Stimulated activated effector memory CD8-positive, alpha-beta T cell treated with anti-CD3 and anti-CD28 coated beads, Interleukin-12 subunit alpha, Interleukin-12 subunit beta, amount 100 ng/mL, for 72 hours (primary cell): Measurements from ENCODE around the gene CPN1.

Experiments used
- ATAC-seq: fragments of 150-1000 bp; cut with Tn5 transposase; 2 replicates; pipeline ENCODE4 v1.10.0; 2021
- DNase-seq, 2 donors: peaks; one replicate each; pipeline ENCODE4 v3.0.0; 2021 to 2022; ENCODE audit warnings: low spot score in 2 of 2
- H3K27ac Mint-ChIP-seq: one replicate; pipeline ENCODE4 v1.8.0; 2022; ENCODE audit warnings: mild to moderate bottlenecking, mixed read lengths
- H3K36me3 Mint-ChIP-seq: one replicate; pipeline ENCODE4 v1.8.0; 2022; ENCODE audit warnings: mild to moderate bottlenecking, mixed read lengths
- H3K4me1 Mint-ChIP-seq: one replicate; pipeline ENCODE4 v1.8.0; 2022; ENCODE audit warnings: mixed read lengths
- H3K4me3 Mint-ChIP-seq: one replicate; pipeline ENCODE4 v1.8.0; 2022; ENCODE audit warnings: mild to moderate bottlenecking, mixed read lengths
- H3K9me3 Mint-ChIP-seq: one replicate; pipeline ENCODE4 v1.8.0; 2022; ENCODE audit warnings: mixed read lengths

CPN1 gene

GRCh38 chr10:100053686-100054460 is 27.8 kb downstream of the CPN1 start:
- no peak for ATAC-seq
- Mint-ChIP-seq H3K4me3 (no peak overlapping the region), H3K9me3 (no peaks in the 10 kb centered on the region), H3K4me1 (no peaks in the 10 kb centered on the region), H3K27ac (no peak overlapping the region), H3K36me3 (no peaks in the 10 kb centered on the region)
- DNase-seq = no peak

GRCh38 chr10:100046021-100046486 is 35.6 kb downstream of the CPN1 start:
- no peak overlapping the region for H3K4me3 Mint-ChIP-seq
- no peaks in the 10 kb centered on the region for H3K4me1 Mint-ChIP-seq
- DNase-seq (peak; percentile 78 to 88), ATAC-seq (peak; percentile 76)
- H3K27ac Mint-ChIP-seq = no peak overlapping the region
- no peaks in the 10 kb centered on the region for H3K9me3 Mint-ChIP-seq
- H3K36me3 Mint-ChIP-seq = no peaks in the 10 kb centered on the region

- Mint-ChIP-seq H3K4me1 (no peaks in the 10 kb centered on the region), H3K4me3 (no peak overlapping the region), H3K9me3 (no peaks in the 10 kb centered on the region), H3K27ac (no peak overlapping the region), H3K36me3 (no peaks in the 10 kb centered on the region)
- ATAC-seq (no peak), DNase-seq (no peak)
Measured at GRCh38 chr10:100045592-100045991, 36.1 kb downstream of the CPN1 start.

- no peak for ATAC-seq
- H3K4me3 Mint-ChIP-seq = no peak overlapping the region
- no peak for DNase-seq
- H3K4me1 Mint-ChIP-seq = no peaks in the 10 kb centered on the region
- H3K9me3 Mint-ChIP-seq = no peaks in the 10 kb centered on the region
- H3K36me3 Mint-ChIP-seq = no peaks in the 10 kb centered on the region
- H3K27ac Mint-ChIP-seq = peak overlapping the region; percentile 29
Measured at GRCh38 chr10:100043796-100044195, 37.9 kb downstream of the CPN1 start.

- Mint-ChIP-seq H3K9me3 (no peaks in the 10 kb centered on the region), H3K27ac (peak overlapping the region; percentile 29), H3K4me1 (no peaks in the 10 kb centered on the region), H3K36me3 (no peaks in the 10 kb centered on the region), H3K4me3 (no peak overlapping the region)
- DNase-seq = no peak
- peak; percentile 76 for ATAC-seq
Measured at GRCh38 chr10:100043344-100043743, 38.3 kb downstream of the CPN1 start.

- H3K27ac Mint-ChIP-seq = no peak overlapping the region
- DNase-seq (no peak), ATAC-seq (no peak)
- no peaks in the 10 kb centered on the region for H3K9me3 Mint-ChIP-seq
- H3K4me1 Mint-ChIP-seq = no peaks in the 10 kb centered on the region
- H3K4me3 Mint-ChIP-seq = no peak overlapping the region
- H3K36me3 Mint-ChIP-seq = no peaks in the 10 kb centered on the region
Measured at GRCh38 chr10:100041306-100042002, 40.2 kb downstream of the CPN1 start.

- no peak for ATAC-seq
- H3K4me1 Mint-ChIP-seq = no peaks in the 10 kb centered on the region
- H3K27ac Mint-ChIP-seq = no peak overlapping the region
- H3K9me3 Mint-ChIP-seq = no peaks in the 10 kb centered on the region
- no peak overlapping the region for H3K4me3 Mint-ChIP-seq
- DNase-seq = no peak
- no peaks in the 10 kb centered on the region for H3K36me3 Mint-ChIP-seq
Measured at GRCh38 chr10:100038561-100039071, 43.1 kb downstream of the CPN1 start.

GRCh38 chr10:100037758-100038315 is 43.8 kb downstream of the CPN1 start:
- DNase-seq = no peak
- ATAC-seq = no peak
- no peaks in the 10 kb centered on the region for H3K9me3 Mint-ChIP-seq
- H3K4me1 Mint-ChIP-seq = no peaks in the 10 kb centered on the region
- H3K36me3 Mint-ChIP-seq = no peaks in the 10 kb centered on the region
- H3K4me3 Mint-ChIP-seq = no peak overlapping the region
- H3K27ac Mint-ChIP-seq = no peak overlapping the region

- H3K36me3 Mint-ChIP-seq = no peaks in the 10 kb centered on the region
- no peak overlapping the region for H3K27ac Mint-ChIP-seq
- DNase-seq = no peak
- H3K4me3 Mint-ChIP-seq = no peak overlapping the region
- H3K4me1 Mint-ChIP-seq = no peaks in the 10 kb centered on the region
- no peaks in the 10 kb centered on the region for H3K9me3 Mint-ChIP-seq
- ATAC-seq = no peak
Measured at GRCh38 chr10:100036850-100037249, 44.8 kb downstream of the CPN1 start.

- no peak overlapping the region for H3K27ac Mint-ChIP-seq
- DNase-seq (no peak), ATAC-seq (no peak)
- H3K9me3 Mint-ChIP-seq = no peaks in the 10 kb centered on the region
- H3K36me3 Mint-ChIP-seq = no peaks in the 10 kb centered on the region
- H3K4me1 Mint-ChIP-seq = no peaks in the 10 kb centered on the region
- no peak overlapping the region for H3K4me3 Mint-ChIP-seq
Measured at GRCh38 chr10:100033766-100034418, 47.8 kb downstream of the CPN1 start.

- Mint-ChIP-seq H3K9me3 (peaks cover 3% of the 10 kb centered on the region), H3K27ac (no peak overlapping the region), H3K4me3 (no peak overlapping the region), H3K36me3 (no peaks in the 10 kb centered on the region), H3K4me1 (no peaks in the 10 kb centered on the region)
- DNase-seq (no peak), ATAC-seq (no peak)
Measured at GRCh38 chr10:100027416-100027815, 54.3 kb downstream of the CPN1 start.

GRCh38 chr10:100025576-100025975 is 56.1 kb downstream of the CPN1 start:
- no peak overlapping the region for H3K27ac Mint-ChIP-seq
- peaks cover 4% of the 10 kb centered on the region for H3K4me1 Mint-ChIP-seq
- peaks cover 3% of the 10 kb centered on the region for H3K9me3 Mint-ChIP-seq
- H3K36me3 Mint-ChIP-seq = no peaks in the 10 kb centered on the region
- ATAC-seq (no peak), DNase-seq (no peak)
- no peak overlapping the region for H3K4me3 Mint-ChIP-seq

GRCh38 chr10:100024748-100025147 is 56.9 kb downstream of the CPN1 start:
- Mint-ChIP-seq H3K4me1 (peaks cover 13% of the 10 kb centered on the region), H3K27ac (no peak overlapping the region), H3K4me3 (no peak overlapping the region), H3K9me3 (peaks cover 3% of the 10 kb centered on the region), H3K36me3 (no peaks in the 10 kb centered on the region)
- ATAC-seq (no peak), DNase-seq (no peak)

- H3K27ac Mint-ChIP-seq = no peak overlapping the region
- H3K36me3 Mint-ChIP-seq = no peaks in the 10 kb centered on the region
- ATAC-seq (no peak), DNase-seq (no peak)
- H3K4me3 Mint-ChIP-seq = no peak overlapping the region
- peaks cover 13% of the 10 kb centered on the region for H3K4me1 Mint-ChIP-seq
- H3K9me3 Mint-ChIP-seq = no peaks in the 10 kb centered on the region
Measured at GRCh38 chr10:100022403-100022802, 59.3 kb downstream of the CPN1 start.

GRCh38 chr10:100021322-100021721 is 60.3 kb downstream of the CPN1 start:
- H3K4me3 Mint-ChIP-seq = no peak overlapping the region

More at GRCh38 chr10:100021322-100021721, 60.3 kb downstream of the CPN1 start:
- no peak overlapping the region for H3K27ac Mint-ChIP-seq
- H3K9me3 Mint-ChIP-seq = no peaks in the 10 kb centered on the region
- peaks cover 13% of the 10 kb centered on the region for H3K4me1 Mint-ChIP-seq
- H3K36me3 Mint-ChIP-seq = no peaks in the 10 kb centered on the region
- ATAC-seq (no peak), DNase-seq (no peak)
